Myocyte (in vitro differentiated cells): ENCODE data around the gene FOXK2. TPM values are rescaled to one million over a fixed set of nuclear protein-coding genes. Genes with fewer than 3 reads are reported as not detected.

Experiments
- DNase-seq: peaks from one replicate; pipeline ENCODE4 v3.0.0-alpha.2; 2012; ENCODE audit warnings: low read depth
- polyA plus RNA-seq: library from polyadenylated mRNA; unstranded; fragments of >200 nt; gene quantifications from one replicate; pipeline ENCODE4 v1.2.1, GENCODE V29; 2012; ENCODE audit warnings: missing spikeins
- total RNA-seq: library from RNA; depleted of rRNA; stranded (reverse); fragments of >200 nt; gene quantifications from 2 replicates; pipeline ENCODE4 v1.2.3, GENCODE V29; 2014

The FOXK2 gene
- 34.8 and 53.8 TPM in 2 replicates for total RNA-seq
- 32.3 TPM for polyA plus RNA-seq

- DNase-seq = peak; percentile 93
Observed at GRCh38 chr17:82518826-82519810, at the start of gene FOXK2. FOXK2 (plus strand) TSS chr17:82519732; CDS start chr17:82519889, 157 bp downstream.

- no peak for DNase-seq
Observed at GRCh38 chr17:82470065-82470464, 49.5 kb upstream of the FOXK2 start.

GRCh38 chr17:82474223-82475010, 45.1 kb upstream of the FOXK2 start:
- no peak for DNase-seq

- no peak for DNase-seq
Observed at GRCh38 chr17:82475458-82475857, 44.1 kb upstream of the FOXK2 start.

GRCh38 chr17:82477934-82478333, 41.6 kb upstream of the FOXK2 start:
- peak; percentile 70 for DNase-seq

- no peak for DNase-seq
Observed at GRCh38 chr17:82479602-82480001, 39.9 kb upstream of the FOXK2 start.

GRCh38 chr17:82480318-82480717, 39.2 kb upstream of the FOXK2 start:
- DNase-seq = no peak

- no peak for DNase-seq
Observed at GRCh38 chr17:82483204-82483660, 36.3 kb upstream of the FOXK2 start.

GRCh38 chr17:82483836-82484235, 35.7 kb upstream of the FOXK2 start:
- DNase-seq = no peak

GRCh38 chr17:82486231-82487094, 33.1 kb upstream of the FOXK2 start:
- DNase-seq = no peak

GRCh38 chr17:82487910-82488309, 31.6 kb upstream of the FOXK2 start:
- DNase-seq = no peak

GRCh38 chr17:82489117-82489516, 30.4 kb upstream of the FOXK2 start:
- peak; percentile 55 for DNase-seq

- no peak for DNase-seq
Observed at GRCh38 chr17:82489851-82490511, 29.6 kb upstream of the FOXK2 start.

GRCh38 chr17:82490512-82491195, 28.9 kb upstream of the FOXK2 start:
- DNase-seq = no peak

- no peak for DNase-seq
Observed at GRCh38 chr17:82491196-82491530, 28.4 kb upstream of the FOXK2 start.

GRCh38 chr17:82491533-82491932, 28.0 kb upstream of the FOXK2 start:
- DNase-seq = no peak

- DNase-seq = peak; percentile 60
Observed at GRCh38 chr17:82492643-82493225, 26.8 kb upstream of the FOXK2 start.

GRCh38 chr17:82493226-82493781, 26.2 kb upstream of the FOXK2 start:
- DNase-seq = no peak
